ENCODE results near the gene MXD3. TPM values are rescaled to one million over a fixed set of nuclear protein-coding genes. Genes with fewer than 3 reads are reported as not detected.
A peak's percentile ranks its signal among the peaks of the same experiment; 100 is the strongest.

Gene MXD3
- total and polyA plus RNA-seq, 10 of the 15 experiments (the other 5 are each of a cell fraction or from before 2014, with no cell fraction given), result 0.24 to 29.8 (median 13.5) TPM

- no peaks in the 10 kb centered on the region for H3K27me3 ChIP-seq (replicated peaks in 1 of 2; ENCODE audit: control insufficient read depth in 2 of 2, insufficient read depth in 2 of 2, low read length in 1 of 2)
- no peak overlapping the region for H3K27ac ChIP-seq (ENCODE audit: control insufficient read depth, insufficient read depth)
- peaks cover 62% of the 10 kb centered on the region for H3K79me2 ChIP-seq (ENCODE audit: control insufficient read depth, insufficient read depth, low read length)
- TF ChIP-seq LARP7 (IDR thresholded peaks at IDR 0.05) (no peak), ZNF207 (IDR thresholded peaks at IDR 0.05; ENCODE audit: borderline replicate concordance) (no peak), FOXM1 (IDR thresholded peaks at IDR 0.05; ENCODE audit: low read depth, low read length) (no peak), SIN3A (IDR thresholded peaks at IDR 0.05; ENCODE audit: low read depth, low read length) (no peak), KAT2A (conservative IDR thresholded peaks at IDR 0.05; ENCODE audit: control insufficient read depth, low read depth, low read length) (no peak), ESRRA (IDR thresholded peaks at IDR 0.05; ENCODE audit: low read length) (no peak), RAD51 (IDR thresholded peaks at IDR 0.05) (no peak), RCOR1 (conservative IDR thresholded peaks at IDR 0.05; ENCODE audit: low read depth, low read length) (no peak), SUPT20H (IDR thresholded peaks at IDR 0.05; ENCODE audit: borderline replicate concordance, control insufficient read depth, low read depth, low read length) (no peak), CREB1 (IDR thresholded peaks at IDR 0.05; ENCODE audit: low read depth) (no peak), ETV6 (conservative IDR thresholded peaks at IDR 0.05 in 1 of 2, IDR thresholded peaks at IDR 0.05 in 1 of 2; ENCODE audit: borderline replicate concordance in 1 of 2, low read depth in 1 of 2) (no peak), NFIC (IDR thresholded peaks at IDR 0.05; ENCODE audit: low read depth, low read length) (no peak), IKZF1 (conservative IDR thresholded peaks at IDR 0.05) (no peak), CHD4 (IDR thresholded peaks at IDR 0.05) (no peak), IRF3 (IDR thresholded peaks at IDR 0.05) (no peak), SMARCA5 (IDR thresholded peaks at IDR 0.05) (no peak), USF2 (IDR thresholded peaks at IDR 0.05; ENCODE audit: borderline replicate concordance, low read depth, low read length) (no peak), POU2F2 (IDR thresholded peaks at IDR 0.05; ENCODE audit: borderline replicate concordance, low read depth, low read length) (no peak), BCLAF1 (IDR thresholded peaks at IDR 0.05) (no peak), ZNF24 (IDR thresholded peaks at IDR 0.05) (no peak)
- H2AFZ ChIP-seq (ENCODE audit: control insufficient read depth, low read depth, low read length), result no peak overlapping the region
- no TSS peak for BruUV-seq (replicated peaks)
- 0 out of 2 replicates have a peak overlapping the region, but pooled peaks have one; percentile 5 for H3K9ac ChIP-seq (ENCODE audit: control insufficient read depth, insufficient read depth, low read length)
- POLR2A ChIA-PET, result interaction anchor here (0.5 to 1.1 kb wide), 3 partner anchors 12 to 83 kb away, joined by 3 to 5 read pairs (median 3); no protein-coding TSS in a partner anchor
- H3K4me1 ChIP-seq (ENCODE audit: control insufficient read depth, insufficient read depth, low read length), result peaks cover 10% of the 10 kb centered on the region
- in situ Hi-C loops (cut with MboI) (no loop called here), intact Hi-C loops (cut with micrococcal nuclease; ENCODE audit: unreplicated experiment) (no loop called here)
- H3K4me2 ChIP-seq (ENCODE audit: control insufficient read depth, insufficient read depth), result peak overlapping the region; percentile 53; the same call in 1 of the 2 replicates
- DNase-seq (ENCODE audit: low read depth, low spot score) (no peak), FAIRE-seq (no peak), ATAC-seq (no peak)
- CTCF ChIA-PET, result interaction anchor here (0.8 to 2.9 kb wide), 8 partner anchors 22 to 233 kb away, joined by 3 to 13 read pairs (median 4); no protein-coding TSS in a partner anchor
- peaks cover 0 to 13% of the 10 kb centered on the region in 2 experiments; a peak in 2 of 4 replicates for H3K36me3 ChIP-seq (ENCODE audit: control insufficient read depth in 2 of 2, insufficient read depth in 2 of 2, low read length in 1 of 2)
- H4K20me1 ChIP-seq (ENCODE audit: control insufficient read depth, insufficient read depth), result 0 out of 2 replicates have a peak, but pooled peaks cover 3% of the 10 kb centered on the region
- no peaks in the 10 kb centered on the region for H3K9me3 ChIP-seq (replicated peaks; ENCODE audit: control insufficient read depth, insufficient read depth, low read length)
- SMC1A ChIA-PET (ENCODE audit: uncharacterized antibody, unreplicated experiment), result interaction anchor here (0.6 to 2.0 kb wide), 9 partner anchors 9 to 44 kb away, joined by 3 to 7 read pairs (median 3); no protein-coding TSS in a partner anchor
- RAD21 ChIA-PET (ENCODE audit: unreplicated experiment), result interaction anchor here (0.8 to 1.2 kb wide), 3 partner anchors 22 to 28 kb away, joined by 3 to 4 read pairs (median 3); no protein-coding TSS in a partner anchor
- WGBS (ENCODE audit: insufficient coverage, insufficient replicate concordance, low lambda C conversion rate, missing lambda C conversion rate), result 88% methylated on average over 4 of the region's 4 CpGs
- peak overlapping the region; percentile 53 for H3K4me3 ChIP-seq
These were observed 35.1 kb upstream of the MXD3 start for GRCh38 chr5:177346820-177347219.

Measured in GM12878 (cell line).